AML-193 (cell line): ENCODE data around the gene KCNH2.
"Not testable (repeated sequence)": the region's sequence is repeated elsewhere in the genome, so short reads cannot be mapped to it uniquely, and the experiment has no call there.

ENCODE experiments used
- DNase-seq, 2 experiments: peaks; one replicate each; lab custom pipeline; 2025; lab: John Stamatoyannopoulos, UW

The KCNH2 gene

GRCh38 chr7:151012031-151012692 is 34.0 kb upstream of the KCNH2 start:
- DNase-seq: no peak

- DNase-seq: not testable (repeated sequence)
Observed at GRCh38 chr7:151011616-151012015, 33.5 kb upstream of the KCNH2 start.

DNA sequence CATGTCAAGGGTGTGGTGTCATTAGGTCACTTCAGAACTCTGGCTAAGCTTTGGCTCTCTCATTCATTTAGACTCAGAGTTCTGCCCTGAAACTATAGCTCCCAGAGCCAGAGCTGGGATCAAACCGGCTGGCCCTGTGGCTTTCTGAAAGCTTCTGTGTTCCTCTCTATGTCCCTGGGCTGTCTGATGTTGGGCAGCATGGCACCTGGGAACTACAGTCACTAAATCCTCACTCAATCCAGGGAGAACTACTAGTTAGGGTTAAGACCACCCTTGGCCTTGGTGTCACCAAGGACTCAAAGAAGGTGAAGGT is 32.9 kb upstream of the KCNH2 start:
- no peak for DNase-seq

GRCh38 chr7:151010307-151011096 is 32.4 kb upstream of the KCNH2 start:
- no peak for DNase-seq

- DNase-seq: no peak
Observed at GRCh38 chr7:151010037-151010306, 31.9 kb upstream of the KCNH2 start.

DNA sequence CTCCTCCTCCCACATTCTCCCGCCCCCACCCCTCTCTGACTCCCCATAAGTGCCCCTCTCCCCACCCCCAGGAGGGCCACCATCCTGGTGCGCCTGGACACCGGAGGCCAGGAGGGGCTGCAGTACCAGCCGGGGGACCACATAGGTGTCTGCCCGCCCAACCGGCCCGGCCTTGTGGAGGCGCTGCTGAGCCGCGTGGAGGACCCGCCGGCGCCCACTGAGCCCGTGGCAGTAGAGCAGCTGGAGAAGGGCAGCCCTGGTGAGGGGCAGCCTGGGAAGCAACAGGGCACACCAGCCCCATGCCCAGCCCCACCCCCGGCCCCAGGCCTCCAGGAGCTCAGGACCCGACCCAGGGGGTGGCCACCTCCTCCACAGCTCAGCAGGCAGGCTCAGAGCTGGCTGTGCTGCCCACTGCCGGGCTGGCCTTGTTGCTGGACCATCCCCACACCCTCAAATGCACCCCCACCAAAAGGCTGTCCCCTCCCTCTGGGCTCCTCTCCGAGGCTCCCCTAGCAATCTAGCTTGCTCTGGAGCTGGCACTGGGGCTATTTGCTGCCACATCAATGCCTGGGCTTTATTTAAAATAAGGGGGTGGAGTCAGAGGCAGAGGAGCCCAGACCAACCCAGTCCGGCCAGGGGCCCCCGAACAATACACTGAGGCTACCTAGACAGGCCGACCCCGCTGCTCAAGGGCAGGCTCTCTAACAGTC is 31.4 kb upstream of the KCNH2 start:
- no peak for DNase-seq

DNA sequence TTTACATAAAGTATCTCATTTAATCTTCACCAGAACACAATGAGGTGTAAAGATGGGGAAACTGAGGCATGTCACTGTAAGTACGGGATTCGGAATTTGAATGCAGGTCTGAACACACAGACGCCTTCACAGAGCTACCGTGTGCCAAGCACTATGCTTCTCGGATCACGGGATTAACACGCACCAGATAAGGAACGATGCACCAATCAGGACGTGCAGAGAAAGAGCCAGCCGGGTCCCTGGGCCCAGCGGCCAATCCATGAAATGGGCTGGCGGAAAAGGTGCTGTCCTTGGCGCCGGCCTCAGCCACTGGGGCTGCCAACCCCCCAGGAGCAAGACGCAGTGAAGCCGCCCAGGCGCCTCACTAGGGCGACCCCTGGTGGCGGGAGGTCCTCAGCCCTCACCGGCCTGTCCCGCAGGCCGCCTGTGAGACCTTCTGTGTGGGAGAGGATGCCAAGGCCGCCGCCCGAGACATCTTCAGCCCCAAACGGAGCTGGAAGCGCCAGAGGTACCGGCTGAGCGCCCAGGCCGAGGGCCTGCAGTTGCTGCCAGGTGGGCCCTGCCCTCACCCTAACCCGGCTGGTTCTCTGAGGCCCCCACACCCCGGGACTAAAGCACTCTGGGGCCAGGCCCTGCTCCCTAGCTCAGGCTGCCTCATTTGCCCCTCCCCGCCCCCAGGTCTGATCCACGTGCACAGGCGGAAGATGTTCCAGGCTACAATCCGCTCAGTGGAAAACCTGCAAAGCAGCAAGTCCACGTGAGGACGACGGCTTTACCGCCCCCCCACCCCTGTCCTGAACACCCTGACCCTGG is 30.6 kb upstream of the KCNH2 start:
- peak; percentile 36 to 40 for DNase-seq

DNA sequence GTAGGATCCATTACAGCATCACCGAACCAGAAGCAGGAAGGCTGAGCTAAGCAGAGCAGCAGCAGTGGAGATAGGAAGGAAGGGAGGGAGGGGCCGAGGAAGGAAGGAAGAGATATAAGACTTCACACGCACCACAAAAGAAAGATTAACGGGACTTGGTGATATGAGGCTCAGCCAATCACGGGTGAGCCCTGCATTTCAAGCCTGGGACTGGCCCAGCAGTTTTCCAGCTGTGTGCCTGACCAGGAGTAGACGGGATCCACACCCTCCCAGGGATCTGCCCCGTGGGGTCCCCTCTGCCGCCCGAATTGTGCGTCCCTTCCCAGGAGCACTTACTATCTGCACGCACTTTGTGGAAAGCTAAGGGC is 30.0 kb upstream of the KCNH2 start:
- DNase-seq: no peak

- DNase-seq: no peak
Observed at GRCh38 chr7:151007469-151007898, 29.4 kb upstream of the KCNH2 start.

DNA sequence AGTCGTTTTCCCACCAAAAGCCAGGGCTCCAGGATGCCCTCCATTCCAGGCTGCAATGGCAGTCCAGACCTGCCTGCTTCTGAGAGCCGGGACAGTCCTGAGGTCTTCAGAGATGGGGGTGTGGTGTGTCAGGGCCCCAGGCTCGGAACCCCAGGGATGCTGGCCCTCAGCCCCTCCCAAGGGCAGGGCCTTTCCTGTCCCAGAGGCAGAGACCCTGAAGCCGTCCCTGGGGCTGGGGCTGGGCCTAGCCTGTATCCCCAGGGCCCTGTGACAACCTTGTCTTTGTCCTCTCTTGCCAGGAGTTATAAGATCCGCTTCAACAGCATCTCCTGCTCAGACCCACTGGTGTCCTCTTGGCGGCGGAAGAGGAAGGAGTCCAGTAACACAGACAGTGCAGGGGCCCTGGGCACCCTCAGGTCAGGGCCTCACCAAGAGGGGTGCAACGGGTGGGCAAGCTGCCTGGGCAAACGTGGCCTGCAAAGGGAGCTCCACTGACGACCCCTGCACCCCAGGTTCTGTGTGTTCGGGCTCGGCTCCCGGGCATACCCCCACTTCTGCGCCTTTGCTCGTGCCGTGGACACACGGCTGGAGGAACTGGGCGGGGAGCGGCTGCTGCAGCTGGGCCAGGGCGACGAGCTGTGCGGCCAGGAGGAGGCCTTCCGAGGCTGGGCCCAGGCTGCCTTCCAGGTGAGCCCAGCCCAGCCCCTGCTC is 28.6 kb upstream of the KCNH2 start:
- no peak for DNase-seq

- DNase-seq: no peak
Observed at GRCh38 chr7:151005566-151005965, 27.4 kb upstream of the KCNH2 start.

- DNase-seq: no peak
Observed at GRCh38 chr7:151003572-151003971, 25.5 kb upstream of the KCNH2 start.

GRCh38 chr7:151001546-151001945 is 23.4 kb upstream of the KCNH2 start:
- no peak for DNase-seq

DNA sequence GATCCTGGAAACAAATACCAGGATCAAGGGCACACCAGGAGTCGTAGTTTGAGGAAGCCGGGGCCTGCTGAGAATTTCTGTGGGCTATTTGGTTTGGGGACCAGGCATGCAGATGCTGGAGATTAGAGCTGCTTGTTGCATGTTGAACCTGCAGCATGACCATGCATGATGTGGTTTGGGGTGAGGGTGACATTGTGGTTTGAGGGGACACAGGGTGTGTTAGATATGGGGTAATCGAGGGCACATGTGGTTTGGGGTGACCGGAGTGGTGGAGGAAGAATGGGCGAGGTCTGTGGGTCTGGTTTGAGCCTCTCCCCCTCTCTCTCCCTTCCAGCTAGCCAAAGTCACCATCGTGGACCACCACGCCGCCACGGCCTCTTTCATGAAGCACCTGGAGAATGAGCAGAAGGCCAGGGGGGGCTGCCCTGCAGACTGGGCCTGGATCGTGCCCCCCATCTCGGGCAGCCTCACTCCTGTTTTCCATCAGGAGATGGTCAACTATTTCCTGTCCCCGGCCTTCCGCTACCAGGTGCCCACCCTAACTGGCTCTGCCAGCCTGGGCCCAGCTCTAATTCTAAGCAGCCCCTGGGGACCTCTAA is 22.9 kb upstream of the KCNH2 start:
- DNase-seq: no peak

- DNase-seq: no peak
Observed at GRCh38 chr7:150999497-151000230, 21.5 kb upstream of the KCNH2 start.

- DNase-seq: no peak
Observed at GRCh38 chr7:150999001-150999400, 20.9 kb upstream of the KCNH2 start.

GRCh38 chr7:150998341-150998740 is 20.2 kb upstream of the KCNH2 start:
- DNase-seq: no peak

DNA sequence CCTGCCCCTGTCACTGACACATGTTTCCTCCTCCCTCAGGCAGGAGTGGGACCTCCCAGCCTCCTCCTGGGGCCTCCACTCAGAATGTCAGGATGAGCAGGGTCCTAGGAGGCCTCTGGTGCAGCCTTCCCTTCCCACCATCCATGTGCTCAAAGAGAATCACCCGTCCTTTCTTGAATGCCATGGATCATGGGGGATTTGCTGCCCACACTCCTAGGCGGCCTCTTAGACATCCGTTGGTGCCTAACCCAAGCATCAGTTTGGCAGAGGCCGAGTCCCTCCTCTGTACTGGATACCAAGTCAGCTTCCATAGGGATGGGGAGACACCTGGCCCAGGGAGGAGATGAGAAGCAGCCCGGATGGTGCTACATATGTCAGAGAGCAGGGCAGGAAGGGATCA is 19.7 kb upstream of the KCNH2 start:
- no peak for DNase-seq

DNA sequence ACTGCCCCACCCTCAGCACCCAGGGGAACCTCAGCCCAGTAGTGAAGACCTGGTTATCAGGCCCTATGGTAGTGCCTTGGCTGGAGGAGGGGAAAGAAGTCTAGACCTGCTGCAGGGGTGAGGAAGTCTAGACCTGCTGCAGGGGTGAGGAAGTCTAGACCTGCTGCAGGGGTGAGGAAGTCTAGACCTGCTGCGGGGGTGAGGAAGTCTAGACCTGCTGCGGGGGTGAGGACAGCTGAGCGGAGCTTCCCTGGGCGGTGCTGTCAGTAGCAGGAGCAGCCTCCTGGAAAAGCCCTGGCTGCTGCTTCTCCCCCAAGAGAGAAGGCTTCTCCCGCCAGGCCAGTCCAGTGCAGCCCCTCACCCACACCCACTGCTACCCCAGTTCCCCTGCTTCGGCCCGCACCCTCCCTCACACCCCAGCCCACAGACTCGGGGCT is 19.0 kb upstream of the KCNH2 start:
- DNase-seq: no peak

GRCh38 chr7:150996376-150997074 is 18.4 kb upstream of the KCNH2 start:
- no peak for DNase-seq
